PFSK-1 (cell line): ENCODE results near the gene FAM168B.

Experiments used
- FOXP2 ChIP-seq: optimal IDR thresholded peaks from 2 replicates; pipeline ENCODE3; 2011; ENCODE audit warnings: borderline replicate concordance, control low read depth, inconsistent platforms; ENCODE audit not compliant: insufficient read depth; ENCODE audit errors: extremely low read length, extremely low read depth
- POLR2AphosphoS5 ChIP-seq: IDR thresholded peaks from 2 replicates; pipeline ENCODE4 v1.6.1; 2012; ENCODE audit warnings: low read depth, mild to moderate bottlenecking, control low read depth, low read length, moderate library complexity
- SIN3A ChIP-seq: IDR thresholded peaks from 2 replicates; pipeline ENCODE4 v1.6.1; 2012; ENCODE audit warnings: mild to moderate bottlenecking, low read length, moderate library complexity, borderline replicate concordance; ENCODE audit not compliant: insufficient read depth
- TAF1 ChIP-seq: IDR thresholded peaks from 2 replicates; pipeline ENCODE4 v1.6.1; 2012; ENCODE audit warnings: low read length, control low read depth, borderline replicate concordance; ENCODE audit not compliant: insufficient read depth
- TF ChIP-seq, protein P1 (sequence below), 2 experiments: IDR thresholded peaks; 2 replicates each; pipeline versions ENCODE4 v1.6.1 to v1.8.0; 2011 to 2012; ENCODE audit warnings: low read depth in 2 of 2, low read length in 2 of 2, control low read depth in 1 of 2, inconsistent platforms in 1 of 2, mild to moderate bottlenecking in 1 of 2, moderate library complexity in 1 of 2; ENCODE audit not compliant: insufficient read depth in 1 of 2

Gene FAM168B

GRCh38 chr2:131039535-131039907 lies 53.7 kb downstream of the FAM168B start:
- TF ChIP-seq SIN3A (no peak), TAF1 (no peak), FOXP2 (no peak), POLR2AphosphoS5 (no peak)
- TF ChIP-seq, protein P1, sequence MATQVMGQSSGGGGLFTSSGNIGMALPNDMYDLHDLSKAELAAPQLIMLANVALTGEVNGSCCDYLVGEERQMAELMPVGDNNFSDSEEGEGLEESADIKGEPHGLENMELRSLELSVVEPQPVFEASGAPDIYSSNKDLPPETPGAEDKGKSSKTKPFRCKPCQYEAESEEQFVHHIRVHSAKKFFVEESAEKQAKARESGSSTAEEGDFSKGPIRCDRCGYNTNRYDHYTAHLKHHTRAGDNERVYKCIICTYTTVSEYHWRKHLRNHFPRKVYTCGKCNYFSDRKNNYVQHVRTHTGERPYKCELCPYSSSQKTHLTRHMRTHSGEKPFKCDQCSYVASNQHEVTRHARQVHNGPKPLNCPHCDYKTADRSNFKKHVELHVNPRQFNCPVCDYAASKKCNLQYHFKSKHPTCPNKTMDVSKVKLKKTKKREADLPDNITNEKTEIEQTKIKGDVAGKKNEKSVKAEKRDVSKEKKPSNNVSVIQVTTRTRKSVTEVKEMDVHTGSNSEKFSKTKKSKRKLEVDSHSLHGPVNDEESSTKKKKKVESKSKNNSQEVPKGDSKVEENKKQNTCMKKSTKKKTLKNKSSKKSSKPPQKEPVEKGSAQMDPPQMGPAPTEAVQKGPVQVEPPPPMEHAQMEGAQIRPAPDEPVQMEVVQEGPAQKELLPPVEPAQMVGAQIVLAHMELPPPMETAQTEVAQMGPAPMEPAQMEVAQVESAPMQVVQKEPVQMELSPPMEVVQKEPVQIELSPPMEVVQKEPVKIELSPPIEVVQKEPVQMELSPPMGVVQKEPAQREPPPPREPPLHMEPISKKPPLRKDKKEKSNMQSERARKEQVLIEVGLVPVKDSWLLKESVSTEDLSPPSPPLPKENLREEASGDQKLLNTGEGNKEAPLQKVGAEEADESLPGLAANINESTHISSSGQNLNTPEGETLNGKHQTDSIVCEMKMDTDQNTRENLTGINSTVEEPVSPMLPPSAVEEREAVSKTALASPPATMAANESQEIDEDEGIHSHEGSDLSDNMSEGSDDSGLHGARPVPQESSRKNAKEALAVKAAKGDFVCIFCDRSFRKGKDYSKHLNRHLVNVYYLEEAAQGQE (IDR thresholded peaks at IDR 0.05; ENCODE audit: insufficient read depth in 1 of 2, low read depth in 2 of 2, low read length in 2 of 2): no peak

- TF ChIP-seq POLR2AphosphoS5 (no peak), TAF1 (no peak), SIN3A (no peak), FOXP2 (no peak)
- TF ChIP-seq, protein P1 (IDR thresholded peaks at IDR 0.05; ENCODE audit: insufficient read depth in 1 of 2, low read depth in 2 of 2, low read length in 2 of 2): no peak
Measured at GRCh38 chr2:131039101-131039440, 54.2 kb downstream of the FAM168B start.

- TF ChIP-seq, protein P1 (IDR thresholded peaks at IDR 0.05; ENCODE audit: insufficient read depth in 1 of 2, low read depth in 2 of 2, low read length in 2 of 2): no peak
- no peak for TF ChIP-seq FOXP2
- TF ChIP-seq TAF1: no peak
Measured at GRCh38 chr2:131038258-131039100, 54.8 kb downstream of the FAM168B start.

DNA sequence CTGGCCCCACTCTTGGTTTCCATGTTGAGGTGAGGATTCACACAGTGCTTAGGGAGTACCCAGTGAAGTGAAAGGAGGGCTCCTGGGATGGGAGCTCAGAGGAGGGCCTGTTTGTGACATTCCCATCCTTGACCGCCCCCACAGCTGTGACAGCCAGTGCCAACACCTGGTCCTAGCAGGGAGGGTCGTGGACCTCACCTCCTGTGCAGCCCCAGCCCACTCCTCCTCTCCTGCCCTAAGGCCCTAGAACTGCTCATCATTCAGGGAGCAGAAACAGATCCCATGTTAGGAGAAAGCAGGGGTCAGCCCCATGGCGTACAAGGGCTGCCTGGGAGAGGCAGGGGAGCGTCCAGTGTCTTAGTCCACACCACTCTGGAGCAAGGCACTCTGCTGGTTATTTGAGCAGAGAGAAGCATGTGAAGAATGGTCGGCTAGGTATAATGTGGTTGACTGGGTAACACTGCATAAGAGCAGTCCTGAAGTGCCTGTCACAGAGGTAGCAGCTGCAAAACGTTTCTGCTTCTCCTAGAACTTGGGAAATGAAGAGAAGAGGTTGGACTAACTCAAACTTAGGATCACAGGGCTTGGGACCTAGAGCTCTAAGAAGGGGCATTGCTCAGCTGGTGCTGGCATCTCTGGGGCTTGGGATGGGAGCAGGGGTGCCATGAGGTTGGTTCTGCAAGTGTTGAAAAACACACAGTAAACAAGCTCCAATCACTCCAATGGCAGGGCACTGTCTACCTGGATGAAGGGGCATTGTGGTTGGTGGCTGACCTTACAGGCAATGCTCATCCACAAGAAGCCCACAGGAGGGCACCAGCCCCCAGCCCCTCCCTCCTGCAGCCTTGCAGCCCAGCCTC lies 55.6 kb downstream of the FAM168B start:
- TF ChIP-seq TAF1: no peak
- no peak for TF ChIP-seq FOXP2
- no peak for TF ChIP-seq POLR2AphosphoS5
- TF ChIP-seq SIN3A: no peak

GRCh38 chr2:131036696-131037397 lies 56.4 kb downstream of the FAM168B start:
- TF ChIP-seq FOXP2 (no peak), POLR2AphosphoS5 (no peak), TAF1 (no peak), SIN3A (no peak)
- TF ChIP-seq, protein P1 (IDR thresholded peaks at IDR 0.05; ENCODE audit: insufficient read depth in 1 of 2, low read depth in 2 of 2, low read length in 2 of 2): no peak
